Uterus (tissue), 4 donors: ENCODE measurements around the gene DNM2. TPM values are rescaled to one million over a fixed set of nuclear protein-coding genes. Genes with fewer than 3 reads are reported as not detected.
"Not testable (repeated sequence)": the region's sequence is repeated elsewhere in the genome, so short reads cannot be mapped to it uniquely, and the experiment has no call there.

Source experiments
- DNase-seq, 2 donors: peaks; one replicate each; pipeline ENCODE4 v3.0.0-alpha.2; 2019 to 2020
- H3K27ac ChIP-seq, 2 donors: fragments of 200-600 bp; sonication (generic); 1 replicate in 1 of 2; 2 replicates in 1 of 2; pipeline ENCODE4 v1.5.1; 2016 to 2018
- H3K27me3 ChIP-seq, 2 donors: fragments of 200-600 bp; sonication (generic); one replicate each; pipeline ENCODE4 v1.5.1; 2018 to 2019; ENCODE audit warnings: control low read depth in 1 of 2
- H3K36me3 ChIP-seq, 2 donors: fragments of 200-600 bp; sonication (generic); one replicate each; pipeline ENCODE4 v1.5.1; 2019; ENCODE audit warnings: control low read depth in 1 of 2
- H3K4me1 ChIP-seq, 2 donors: fragments of 200-600 bp; sonication (generic); one replicate each; pipeline ENCODE4 v1.5.1; 2018 to 2019; ENCODE audit warnings: control low read depth in 1 of 2
- H3K4me3 ChIP-seq, 2 donors: fragments of 200-600 bp; sonication (generic); 1 replicate in 1 of 2; 2 replicates in 1 of 2; pipeline ENCODE4 v1.5.1; 2018 to 2019; ENCODE audit warnings: mild to moderate bottlenecking in 1 of 2
- H3K9me3 ChIP-seq, 2 donors: fragments of 200-600 bp; sonication (generic); one replicate each; pipeline ENCODE4 v1.5.1; 2019; ENCODE audit warnings: control low read depth in 1 of 2
- POLR2A ChIP-seq, 2 donors: fragments of 450-650 bp; IDR thresholded peaks; one replicate each; pipeline ENCODE4 v1.6.1; 2016; ENCODE audit warnings: antibody characterized with exemption in 2 of 2, mild to moderate bottlenecking in 1 of 2, moderate library complexity in 1 of 2
- intact Hi-C: fragments of 100-400 bp; cut with DNase I; formaldehyde crosslinking; loops from one replicate; pipeline ENCODE4 v1.15.1; 2023; ENCODE audit warnings: low total_unique reads
- total RNA-seq, 4 donors: library from RNA; depleted of rRNA in 3 of 4; stranded (reverse); fragments of >200 nt in 3 of 4; gene quantifications; one replicate each; pipeline versions ENCODE4 v1.1.0 to v1.2.4, GENCODE V29; 2014 to 2023
- TF ChIP-seq, protein P1 (sequence below), 4 experiments: fragments of 200-600 bp in 2 of 4; fragments of 450-650 bp in 2 of 4; sonication (generic) in 2 of 4; IDR thresholded peaks; one replicate each; pipeline ENCODE4 v1.5.1; 2016 to 2019; ENCODE audit warnings: antibody characterized with exemption in 4 of 4, mild to moderate bottlenecking in 2 of 4, moderate library complexity in 1 of 4
- donor health status: DM: yes; HTN: yes; CAD: no.

DNM2 gene
- total RNA-seq, 4 donors from 2014 or later: 46.8 to 150 (median 86.0) TPM

GRCh38 chr19:10737722-10738121 is 19.8 kb downstream of the DNM2 start:
- Histone ChIP-seq H3K4me1 (no peaks in the 10 kb centered on the region), H3K36me3 (no peaks in the 10 kb centered on the region), H3K27me3 (no peaks in the 10 kb centered on the region), H3K27ac (no peak overlapping the region), H3K4me3 (no peak overlapping the region), H3K9me3 (no peaks in the 10 kb centered on the region)
- intact Hi-C loops: no loop called here
- DNase-seq: no peak
- TF ChIP-seq POLR2A (IDR thresholded peaks at IDR 0.05): no peak
- TF ChIP-seq, protein P1, sequence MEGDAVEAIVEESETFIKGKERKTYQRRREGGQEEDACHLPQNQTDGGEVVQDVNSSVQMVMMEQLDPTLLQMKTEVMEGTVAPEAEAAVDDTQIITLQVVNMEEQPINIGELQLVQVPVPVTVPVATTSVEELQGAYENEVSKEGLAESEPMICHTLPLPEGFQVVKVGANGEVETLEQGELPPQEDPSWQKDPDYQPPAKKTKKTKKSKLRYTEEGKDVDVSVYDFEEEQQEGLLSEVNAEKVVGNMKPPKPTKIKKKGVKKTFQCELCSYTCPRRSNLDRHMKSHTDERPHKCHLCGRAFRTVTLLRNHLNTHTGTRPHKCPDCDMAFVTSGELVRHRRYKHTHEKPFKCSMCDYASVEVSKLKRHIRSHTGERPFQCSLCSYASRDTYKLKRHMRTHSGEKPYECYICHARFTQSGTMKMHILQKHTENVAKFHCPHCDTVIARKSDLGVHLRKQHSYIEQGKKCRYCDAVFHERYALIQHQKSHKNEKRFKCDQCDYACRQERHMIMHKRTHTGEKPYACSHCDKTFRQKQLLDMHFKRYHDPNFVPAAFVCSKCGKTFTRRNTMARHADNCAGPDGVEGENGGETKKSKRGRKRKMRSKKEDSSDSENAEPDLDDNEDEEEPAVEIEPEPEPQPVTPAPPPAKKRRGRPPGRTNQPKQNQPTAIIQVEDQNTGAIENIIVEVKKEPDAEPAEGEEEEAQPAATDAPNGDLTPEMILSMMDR (IDR thresholded peaks at IDR 0.05): no peak

DNA sequence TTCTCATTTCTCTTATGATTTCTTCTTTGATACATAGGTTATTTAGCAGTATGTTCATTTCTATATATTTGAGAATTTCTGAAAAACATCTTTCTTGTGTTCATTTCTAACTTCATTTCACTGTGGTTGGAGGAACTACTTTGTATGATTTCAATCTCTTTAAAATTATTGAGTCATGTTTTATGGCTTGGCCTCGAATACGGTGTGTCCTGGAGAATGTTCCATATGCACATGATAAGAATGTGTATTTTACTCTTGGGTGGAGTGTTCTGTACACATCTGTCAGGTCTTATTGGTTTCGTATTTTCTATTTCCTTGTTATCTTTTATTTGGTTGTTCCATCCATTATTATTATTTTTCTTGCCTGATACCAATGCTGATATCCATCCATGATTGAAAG is 22.9 kb downstream of the DNM2 start:
- H3K4me1 ChIP-seq: peaks cover 0 to 5% of the 10 kb centered on the region in 2 donors
- DNase-seq: no peak
- no peak overlapping the region for H3K4me3 ChIP-seq
- intact Hi-C loops: no loop called here
- no peaks in the 10 kb centered on the region for H3K27me3 ChIP-seq
- no peak overlapping the region for H3K27ac ChIP-seq
- H3K9me3 ChIP-seq: no peaks in the 10 kb centered on the region
- TF ChIP-seq, protein P1 (IDR thresholded peaks at IDR 0.05): no peak
- no peak for TF ChIP-seq POLR2A (IDR thresholded peaks at IDR 0.05)
- no peaks in the 10 kb centered on the region for H3K36me3 ChIP-seq

GRCh38 chr19:10742476-10742875 is 24.6 kb downstream of the DNM2 start:
- Histone ChIP-seq H3K36me3 (no peaks in the 10 kb centered on the region), H3K4me3 (no peak overlapping the region), H3K4me1 (peaks cover 0 to 5% of the 10 kb centered on the region in 2 donors), H3K27me3 (no peaks in the 10 kb centered on the region), H3K9me3 (no peaks in the 10 kb centered on the region), H3K27ac (no peak overlapping the region)
- no peak for TF ChIP-seq POLR2A (IDR thresholded peaks at IDR 0.05)
- TF ChIP-seq, protein P1 (IDR thresholded peaks at IDR 0.05): no peak
- intact Hi-C loops: no loop called here
- no peak for DNase-seq

DNA sequence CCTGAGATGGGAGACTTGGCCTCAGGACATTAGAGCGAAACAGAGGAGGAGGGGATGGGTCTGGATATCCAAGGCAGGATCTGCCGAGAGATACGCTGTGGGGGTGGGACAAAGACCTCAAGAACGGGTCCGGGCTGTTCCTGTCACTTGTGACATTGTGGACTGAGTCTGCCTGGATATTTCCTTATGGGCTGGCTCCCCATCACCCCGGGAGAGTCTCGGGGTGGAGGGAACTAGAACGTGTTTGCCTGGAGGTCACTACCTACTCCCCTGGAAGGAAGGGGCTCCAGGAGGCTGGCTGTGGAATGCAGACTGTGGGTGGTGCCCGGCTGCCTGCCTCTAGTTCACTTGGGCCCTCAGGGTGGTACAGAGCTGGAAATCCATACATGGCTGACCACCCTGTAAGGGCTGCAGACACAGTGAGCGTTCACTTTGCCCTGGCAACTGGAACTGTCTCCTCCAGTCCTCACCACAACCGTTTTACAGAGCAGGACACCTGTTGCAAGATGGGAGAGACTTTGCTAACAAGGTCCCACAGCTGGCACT is 26.4 kb downstream of the DNM2 start:
- Histone ChIP-seq H3K27ac (peak overlapping the region in 1 of 2 donors; percentile 36), H3K9me3 (no peaks in the 10 kb centered on the region), H3K4me1 (peaks cover 3 to 13% of the 10 kb centered on the region in 2 donors), H3K27me3 (no peaks in the 10 kb centered on the region), H3K36me3 (no peaks in the 10 kb centered on the region), H3K4me3 (no peak overlapping the region)
- no peak for TF ChIP-seq POLR2A (IDR thresholded peaks at IDR 0.05)
- TF ChIP-seq, protein P1 (IDR thresholded peaks at IDR 0.05): no peak
- DNase-seq: no peak
- intact Hi-C loops: no loop called here

DNA sequence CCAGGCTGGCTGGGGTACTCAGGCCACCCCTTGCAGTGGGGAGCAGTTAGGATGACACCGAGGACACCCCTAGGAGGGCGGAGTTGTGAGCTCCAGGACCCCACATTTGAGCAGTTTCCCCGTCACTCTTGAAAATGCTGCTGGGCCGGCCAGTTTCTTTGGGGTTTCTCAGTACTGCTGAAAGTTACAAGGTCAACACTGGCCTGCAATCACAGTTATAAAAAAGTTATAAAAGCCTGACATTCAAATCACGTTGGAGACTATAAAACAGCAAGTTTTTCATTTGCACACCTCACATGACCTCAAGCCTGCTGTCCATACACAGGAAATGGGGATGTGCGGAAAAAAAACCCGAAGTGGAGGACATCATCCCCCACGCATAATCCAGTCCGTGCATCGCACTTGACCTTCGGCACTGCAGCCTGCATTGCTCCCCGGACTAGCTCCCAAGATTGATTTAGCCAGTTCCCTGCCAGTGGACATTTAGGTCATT is 27.0 kb downstream of the DNM2 start:
- no peak overlapping the region for H3K4me3 ChIP-seq
- DNase-seq: no peak
- H3K4me1 ChIP-seq: peaks cover 7 to 16% of the 10 kb centered on the region in 2 donors
- peak overlapping the region in 1 of 2 donors; percentile 36 for H3K27ac ChIP-seq
- TF ChIP-seq POLR2A (IDR thresholded peaks at IDR 0.05): no peak
- TF ChIP-seq, protein P1 (IDR thresholded peaks at IDR 0.05): no peak
- H3K27me3 ChIP-seq: no peaks in the 10 kb centered on the region
- no peaks in the 10 kb centered on the region for H3K36me3 ChIP-seq
- no peaks in the 10 kb centered on the region for H3K9me3 ChIP-seq
- intact Hi-C loops: no loop called here

DNA sequence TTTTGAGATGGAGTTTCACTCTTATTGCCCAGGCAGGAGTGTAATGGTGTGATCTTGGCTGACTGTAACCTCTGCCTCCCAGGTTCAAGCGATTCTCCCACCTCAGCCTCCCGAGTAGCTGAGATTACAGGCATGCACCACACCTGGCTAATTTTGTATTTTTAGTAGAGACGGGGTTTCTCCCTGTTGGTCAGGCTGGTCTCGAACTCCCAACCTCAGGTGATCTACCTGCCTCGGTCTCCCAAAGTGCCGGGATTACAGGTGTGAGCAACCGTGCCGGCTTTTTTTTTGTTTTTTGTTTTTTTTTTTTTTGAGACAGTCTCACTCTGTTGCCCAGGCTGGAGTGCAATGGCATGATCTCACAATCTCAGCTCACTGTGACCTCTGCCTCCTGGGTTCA is 28.6 kb downstream of the DNM2 start:
- H3K27ac ChIP-seq, H3K4me3 ChIP-seq, intact Hi-C loops, H3K27me3 ChIP-seq, H3K9me3 ChIP-seq, H3K36me3 ChIP-seq, DNase-seq: not testable (repeated sequence)
- peaks cover 7 to 16% of the 10 kb centered on the region in 2 donors for H3K4me1 ChIP-seq
